ENCODE measurements around the gene SLC2A9. TPM values are rescaled to one million over a fixed set of nuclear protein-coding genes. Genes with fewer than 3 reads are reported as not detected.

The SLC2A9 gene
- total and polyA plus RNA-seq, 8 donors = 0.61 to 35.3 (median 2.7) TPM

DNA sequence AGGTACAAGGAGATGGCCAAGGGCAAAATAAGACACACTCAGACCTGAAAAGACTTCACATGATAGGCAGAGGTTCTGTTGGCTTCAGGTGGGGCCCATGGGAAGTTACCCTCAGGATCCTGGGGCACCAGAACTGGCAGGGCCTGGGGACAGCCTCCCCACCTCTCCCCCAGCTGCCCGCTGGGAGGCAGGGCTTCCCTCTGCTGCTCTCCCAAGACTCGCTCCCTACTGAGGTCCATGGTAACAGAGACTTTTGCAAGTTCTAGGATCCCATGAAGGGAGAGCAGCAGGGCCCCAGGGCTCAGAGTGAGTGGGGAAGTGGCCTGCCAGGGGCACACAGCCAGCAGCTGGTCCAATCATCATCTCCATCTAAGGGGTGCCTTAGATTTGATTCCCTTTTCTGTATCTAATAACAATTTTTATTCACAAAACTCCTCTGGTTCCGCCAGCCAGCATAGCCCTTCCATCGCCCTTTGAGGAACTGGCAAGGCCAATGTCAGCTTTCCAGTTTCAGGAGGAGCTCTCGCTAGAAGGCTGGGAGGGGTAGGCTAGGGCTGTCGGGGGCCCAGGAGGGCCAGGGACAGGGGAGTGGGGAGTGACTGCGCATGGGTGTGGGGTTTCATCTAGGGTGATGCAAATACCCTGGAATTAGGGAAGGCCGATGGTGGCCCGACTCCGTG is 78.2 kb downstream of the SLC2A9 start:
- TF ChIP-seq EP300 (IDR thresholded peaks at IDR 0.05) = no peak
- TF ChIP-seq POLR2AphosphoS5 (IDR thresholded peaks at IDR 0.05) = no peak
- TF ChIP-seq, protein P1, sequence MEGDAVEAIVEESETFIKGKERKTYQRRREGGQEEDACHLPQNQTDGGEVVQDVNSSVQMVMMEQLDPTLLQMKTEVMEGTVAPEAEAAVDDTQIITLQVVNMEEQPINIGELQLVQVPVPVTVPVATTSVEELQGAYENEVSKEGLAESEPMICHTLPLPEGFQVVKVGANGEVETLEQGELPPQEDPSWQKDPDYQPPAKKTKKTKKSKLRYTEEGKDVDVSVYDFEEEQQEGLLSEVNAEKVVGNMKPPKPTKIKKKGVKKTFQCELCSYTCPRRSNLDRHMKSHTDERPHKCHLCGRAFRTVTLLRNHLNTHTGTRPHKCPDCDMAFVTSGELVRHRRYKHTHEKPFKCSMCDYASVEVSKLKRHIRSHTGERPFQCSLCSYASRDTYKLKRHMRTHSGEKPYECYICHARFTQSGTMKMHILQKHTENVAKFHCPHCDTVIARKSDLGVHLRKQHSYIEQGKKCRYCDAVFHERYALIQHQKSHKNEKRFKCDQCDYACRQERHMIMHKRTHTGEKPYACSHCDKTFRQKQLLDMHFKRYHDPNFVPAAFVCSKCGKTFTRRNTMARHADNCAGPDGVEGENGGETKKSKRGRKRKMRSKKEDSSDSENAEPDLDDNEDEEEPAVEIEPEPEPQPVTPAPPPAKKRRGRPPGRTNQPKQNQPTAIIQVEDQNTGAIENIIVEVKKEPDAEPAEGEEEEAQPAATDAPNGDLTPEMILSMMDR (IDR thresholded peaks at IDR 0.05) = no peak
- no peak for TF ChIP-seq POLR2A (IDR thresholded peaks at IDR 0.05)
- peaks cover 0 to 16% (median 6%) of the 10 kb centered on the region in 4 donors for H3K4me1 ChIP-seq
- intact Hi-C loops (cut with DNase I; ENCODE audit: low total_unique reads) = no loop called here
- no peak for DNase-seq
- WGBS, 5 donors = 85 to 95% (median 93%) methylated on average over 9 to 10 of the region's 10 CpGs
- no peak overlapping the region for H3K4me3 ChIP-seq
- H3K27ac ChIP-seq = no peak overlapping the region
- no peaks in the 10 kb centered on the region for H3K27me3 ChIP-seq
- H3K9me3 ChIP-seq = no peaks in the 10 kb centered on the region
- no peaks in the 10 kb centered on the region for H3K36me3 ChIP-seq

GRCh38 chr4:9942139-9942538 is 79.2 kb downstream of the SLC2A9 start:
- no peak overlapping the region for H3K4me3 ChIP-seq
- TF ChIP-seq POLR2AphosphoS5 (IDR thresholded peaks at IDR 0.05) = no peak
- TF ChIP-seq, protein P1 (IDR thresholded peaks at IDR 0.05) = no peak
- no peak for TF ChIP-seq POLR2A (IDR thresholded peaks at IDR 0.05)
- TF ChIP-seq EP300 (IDR thresholded peaks at IDR 0.05) = no peak
- intact Hi-C loops (cut with DNase I; ENCODE audit: low total_unique reads) = no loop called here
- no peaks in the 10 kb centered on the region for H3K36me3 ChIP-seq
- no peak for DNase-seq
- H3K27ac ChIP-seq = no peak overlapping the region
- H3K9me3 ChIP-seq = no peaks in the 10 kb centered on the region
- H3K27me3 ChIP-seq = no peaks in the 10 kb centered on the region
- peaks cover 0 to 7% (median 3%) of the 10 kb centered on the region in 4 donors for H3K4me1 ChIP-seq
- 89 to 96% (median 94%) methylated on average over 5 of the region's 5 CpGs for WGBS, 5 donors

GRCh38 chr4:9940041-9940440 is 81.3 kb downstream of the SLC2A9 start:
- no peak overlapping the region for H3K27ac ChIP-seq
- WGBS, 5 donors = 89 to 96% (median 92%) methylated on average over 5 of the region's 5 CpGs
- intact Hi-C loops (cut with DNase I; ENCODE audit: low total_unique reads) = no loop called here
- H3K36me3 ChIP-seq = no peaks in the 10 kb centered on the region
- H3K4me1 ChIP-seq = no peaks in the 10 kb centered on the region
- no peaks in the 10 kb centered on the region for H3K9me3 ChIP-seq
- no peaks in the 10 kb centered on the region for H3K27me3 ChIP-seq
- no peak overlapping the region for H3K4me3 ChIP-seq
- no peak for DNase-seq
- TF ChIP-seq, protein P1 (IDR thresholded peaks at IDR 0.05) = no peak
- TF ChIP-seq EP300 (IDR thresholded peaks at IDR 0.05) = no peak
- no peak for TF ChIP-seq POLR2AphosphoS5 (IDR thresholded peaks at IDR 0.05)
- TF ChIP-seq POLR2A (IDR thresholded peaks at IDR 0.05) = no peak

DNA sequence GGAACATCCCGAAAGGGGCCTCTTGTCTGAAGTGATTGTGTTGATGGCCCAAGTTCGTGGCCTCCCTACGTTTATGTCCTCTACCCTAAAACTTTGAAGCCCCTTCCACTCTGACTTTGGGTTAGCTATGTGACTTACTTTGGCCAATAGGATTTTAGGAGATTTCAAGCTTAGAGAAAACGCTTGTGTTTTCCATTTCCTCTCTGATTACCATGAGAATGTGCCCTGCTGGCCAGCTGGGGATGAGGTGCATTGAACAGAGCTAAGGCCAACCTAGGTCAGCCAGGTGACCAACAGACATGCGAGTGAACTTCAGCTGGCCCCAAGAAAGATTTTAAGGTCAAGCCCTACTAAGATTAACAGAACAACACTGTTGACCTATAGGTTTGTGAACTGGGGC is 82.4 kb downstream of the SLC2A9 start:
- no peak overlapping the region for H3K4me3 ChIP-seq
- no peaks in the 10 kb centered on the region for H3K27me3 ChIP-seq
- intact Hi-C loops (cut with DNase I; ENCODE audit: low total_unique reads) = no loop called here
- no peak overlapping the region for H3K27ac ChIP-seq
- no peaks in the 10 kb centered on the region for H3K36me3 ChIP-seq
- TF ChIP-seq, protein P1 (IDR thresholded peaks at IDR 0.05) = no peak
- TF ChIP-seq EP300 (IDR thresholded peaks at IDR 0.05) (no peak), POLR2A (IDR thresholded peaks at IDR 0.05) (no peak), POLR2AphosphoS5 (IDR thresholded peaks at IDR 0.05) (no peak)
- no peaks in the 10 kb centered on the region for H3K4me1 ChIP-seq
- no peaks in the 10 kb centered on the region for H3K9me3 ChIP-seq
- DNase-seq = no peak
- 84 to 93% (median 87%) methylated on average over 5 of the region's 5 CpGs for WGBS, 5 donors

Measured in stomach (tissue), 9 donors.